HepG2 (cell line): Measurements from ENCODE around the gene FNBP1L.

Experiments used
- SMAD1 ChIP-seq: sonication (generic); formaldehyde crosslinking; IDR thresholded peaks from 2 replicates; pipeline ENCODE4 v1.4.0; 2020; ENCODE audit warnings: missing genetic modification reagents, low read depth, mild to moderate bottlenecking, borderline replicate concordance
- SRSF4 ChIP-seq: fragments of 200-400 bp; formaldehyde crosslinking; IDR thresholded peaks from one replicate; pipeline ENCODE4 v1.6.1; 2018; ENCODE audit warnings: mild to moderate bottlenecking, low read depth, low read length, moderate library complexity; ENCODE audit not compliant: poor library complexity, severe bottlenecking
- STAG1 ChIP-seq: sonication (generic); formaldehyde crosslinking; IDR thresholded peaks from 2 replicates; pipeline ENCODE4 v1.4.0; 2020; ENCODE audit warnings: missing genetic modification reagents
- YEATS4 ChIP-seq: sonication (generic); formaldehyde crosslinking; IDR thresholded peaks from 2 replicates; pipeline ENCODE4 v1.4.0; 2020; ENCODE audit warnings: missing genetic modification reagents, borderline replicate concordance
- ZFP1 ChIP-seq: IDR thresholded peaks from 2 replicates; pipeline ENCODE4 v1.6.1; 2016
- ZNF276 ChIP-seq: sonication (generic); formaldehyde crosslinking; IDR thresholded peaks from 2 replicates; pipeline ENCODE4 v1.4.0; 2020; ENCODE audit warnings: mild to moderate bottlenecking, low read depth, missing genetic modification reagents

DNA sequence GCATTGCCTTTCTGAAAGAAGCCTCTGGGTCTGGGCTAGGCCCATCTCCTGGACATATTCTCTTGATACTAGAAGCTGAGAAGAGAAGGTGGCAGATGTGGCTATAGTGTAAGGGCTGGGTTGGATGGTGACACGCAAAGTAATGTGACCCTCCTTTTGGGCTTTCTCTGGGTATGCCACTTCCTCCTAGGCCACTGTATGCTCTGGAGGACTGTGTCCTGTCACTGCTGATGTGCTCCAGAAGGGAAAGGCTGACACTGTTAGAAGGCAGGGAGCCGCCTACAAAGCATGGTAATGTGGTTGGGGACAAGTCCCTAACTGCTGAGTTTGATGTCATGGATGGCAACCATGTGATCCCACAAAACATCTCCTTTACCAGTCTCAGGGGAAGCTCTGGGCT is 121.6 kb downstream of the FNBP1L start:
- TF ChIP-seq SRSF4 (no peak), SMAD1 (CRISPR knock-in tag) (no peak), ZNF276 (no peak), STAG1 (no peak), YEATS4 (CRISPR knock-in tag) (no peak), ZFP1 (CRISPR knock-in tag) (no peak)
